Measurements from ENCODE around the gene RBM23.

GRCh38 chr14:22962061-22962676 is 43.2 kb upstream of the RBM23 start:
- no peak for TF ChIP-seq ZBTB7A (IDR thresholded peaks at IDR 0.05; ENCODE audit: low read depth)
- no peak for TF ChIP-seq REST (IDR thresholded peaks at IDR 0.05; ENCODE audit: low read depth)
- TF ChIP-seq FOXM1 (IDR thresholded peaks at IDR 0.05; ENCODE audit: borderline replicate concordance, low read depth): no peak
- TF ChIP-seq RAD21 (IDR thresholded peaks at IDR 0.05; ENCODE audit: low read depth): no peak
- no peak for TF ChIP-seq EP300 (IDR thresholded peaks at IDR 0.05; ENCODE audit: borderline replicate concordance)
- no peak for TF ChIP-seq EGR1 (IDR thresholded peaks at IDR 0.05)
- no peak for TF ChIP-seq TAF1 (IDR thresholded peaks at IDR 0.05; ENCODE audit: low read depth)
- no peak for TF ChIP-seq TCF12 (IDR thresholded peaks at IDR 0.05; ENCODE audit: low read depth)
- TF ChIP-seq NFIC (IDR thresholded peaks at IDR 0.05): no peak
- TF ChIP-seq CREB1 (IDR thresholded peaks at IDR 0.05; ENCODE audit: low read depth): no peak
- TF ChIP-seq TEAD4 (IDR thresholded peaks at IDR 0.05): no peak
- no peak for TF ChIP-seq USF1 (IDR thresholded peaks at IDR 0.05)

All from Ishikawa (cell line).